Testis (tissue), 2 donors: ENCODE measurements around the gene KATNAL1.

ENCODE experiments used
- CTCF ChIP-seq, 3 experiments: fragments of 450-650 bp in 2 of 3; fragments of 200-600 bp in 1 of 3; sonication (generic) in 1 of 3; IDR thresholded peaks; one replicate each; pipeline ENCODE4 v1.5.1; 2016 to 2019; ENCODE audit warnings: antibody characterized with exemption in 3 of 3, mild to moderate bottlenecking in 2 of 3, moderate library complexity in 1 of 3
- POLR2A ChIP-seq: fragments of 450-650 bp; IDR thresholded peaks from one replicate; pipeline ENCODE4 v1.6.1; 2017; ENCODE audit warnings: antibody characterized with exemption, mild to moderate bottlenecking, moderate library complexity

DNA sequence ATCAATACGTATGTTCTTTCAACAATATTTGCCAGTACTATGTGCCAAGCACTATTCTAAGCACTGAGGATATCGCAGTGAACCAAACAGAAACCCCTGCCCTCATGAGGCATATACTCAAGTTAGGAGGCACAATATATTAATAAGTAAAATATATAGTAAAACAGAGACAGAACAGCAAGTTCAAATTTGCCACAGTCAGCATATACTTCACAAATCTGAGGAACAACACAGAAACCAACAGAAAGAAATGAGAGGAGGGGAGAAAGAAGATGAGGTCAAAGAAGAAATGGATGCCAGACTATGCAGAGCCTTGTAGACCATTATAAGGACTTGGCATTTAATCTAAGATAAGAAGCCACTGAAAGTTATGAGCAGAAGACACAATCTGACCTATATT lies 59.9 kb downstream of the KATNAL1 start:
- TF ChIP-seq CTCF (IDR thresholded peaks at IDR 0.05) (no peak), POLR2A (no peak)
